CD4-positive, alpha-beta T cell treated with Interleukin-2 at 100 ng/mL for 4 hours (primary cell): ENCODE data around the gene CXCR3.
"Not testable (repeated sequence)": the region's sequence is repeated elsewhere in the genome, so short reads cannot be mapped to it uniquely, and the experiment has no call there.

Source experiments
- DNase-seq: peaks from one replicate; pipeline ENCODE4 v3.0.0-alpha.2; 2020; ENCODE audit warnings: low spot score

Gene CXCR3

GRCh38 chrX:71618303-71618721 lies at the start of gene CXCR3:
TSS of gene CXCR3 (minus strand) at chrX:71618511. CDS start at chrX:71618449, 62 bp downstream.
- DNase-seq = peak; percentile 58

- no peak for DNase-seq
Observed at GRCh38 chrX:71667328-71668247, 49.3 kb upstream of the CXCR3 start, which contains the start of gene LOC101059915. TSS of gene LOC101059915 (plus strand) at chrX:71667546.

- DNase-seq = no peak
Observed at GRCh38 chrX:71666240-71667223, 48.2 kb upstream of the CXCR3 start.

GRCh38 chrX:71665747-71666146 lies 47.4 kb upstream of the CXCR3 start:
- no peak for DNase-seq

GRCh38 chrX:71664889-71665491 lies 46.7 kb upstream of the CXCR3 start:
- no peak for DNase-seq

GRCh38 chrX:71664202-71664601 lies 45.9 kb upstream of the CXCR3 start:
- DNase-seq = not testable (repeated sequence)

GRCh38 chrX:71663238-71663637 lies 44.9 kb upstream of the CXCR3 start:
- peak; percentile 58 for DNase-seq

- not testable (repeated sequence) for DNase-seq
Observed at GRCh38 chrX:71662654-71663053, 44.3 kb upstream of the CXCR3 start.

- DNase-seq = no peak
Observed at GRCh38 chrX:71661919-71662318, 43.6 kb upstream of the CXCR3 start.

- DNase-seq = no peak
Observed at GRCh38 chrX:71660562-71661416, 42.5 kb upstream of the CXCR3 start.

- no peak for DNase-seq
Observed at GRCh38 chrX:71659959-71660358, 41.6 kb upstream of the CXCR3 start.

GRCh38 chrX:71659342-71659741 lies 41.0 kb upstream of the CXCR3 start:
- DNase-seq = no peak

- no peak for DNase-seq
Observed at GRCh38 chrX:71657267-71657666, 39.0 kb upstream of the CXCR3 start.

- DNase-seq = no peak
Observed at GRCh38 chrX:71653344-71653743, 35.0 kb upstream of the CXCR3 start.

GRCh38 chrX:71652405-71652804 lies 34.1 kb upstream of the CXCR3 start:
- peak; percentile 66 for DNase-seq

- peak; percentile 49 for DNase-seq
Observed at GRCh38 chrX:71650333-71650969, 32.1 kb upstream of the CXCR3 start.

- DNase-seq = not testable (repeated sequence)
Observed at GRCh38 chrX:71644406-71644805, 26.1 kb upstream of the CXCR3 start.

GRCh38 chrX:71640002-71640401 lies 21.7 kb upstream of the CXCR3 start:
- no peak for DNase-seq

- no peak for DNase-seq
Observed at GRCh38 chrX:71638409-71638808, 20.1 kb upstream of the CXCR3 start.

GRCh38 chrX:71637848-71638247 lies 19.5 kb upstream of the CXCR3 start:
- no peak for DNase-seq

GRCh38 chrX:71637253-71637618 lies 18.9 kb upstream of the CXCR3 start:
- DNase-seq = no peak
